GM18505 (cell line): ENCODE measurements around the gene PRODH.
"Not testable (repeated sequence)": the region's sequence is repeated elsewhere in the genome, so short reads cannot be mapped to it uniquely, and the experiment has no call there.

Experiments used
- ATAC-seq: cut with Tn5 transposase; IDR thresholded peaks from one replicate; pipeline ENCODE4 v1.9.1; 2021; ENCODE audit not compliant: unreplicated experiment
- POLR2A ChIP-seq: IDR thresholded peaks from 4 replicates; pipeline ENCODE4 v1.6.1; 2011; ENCODE audit warnings: borderline replicate concordance; ENCODE audit not compliant: insufficient read depth, insufficient read length; ENCODE audit errors: extremely low read depth

Gene PRODH

GRCh38 chr22:18931905-18932652 lies 4.0 kb downstream of the PRODH start:
- no peak for TF ChIP-seq POLR2A
- no peak for ATAC-seq

- no peak for ATAC-seq
- TF ChIP-seq POLR2A = no peak
Measured at GRCh38 chr22:18929459-18929858, 6.6 kb downstream of the PRODH start.

- no peak for TF ChIP-seq POLR2A
- ATAC-seq = no peak
Measured at GRCh38 chr22:18927573-18927972, 8.5 kb downstream of the PRODH start.

- no peak for TF ChIP-seq POLR2A
- ATAC-seq = no peak
Measured at GRCh38 chr22:18927020-18927419, 9.1 kb downstream of the PRODH start.

GRCh38 chr22:18925368-18926064 lies 10.6 kb downstream of the PRODH start:
- no peak for ATAC-seq
- TF ChIP-seq POLR2A = no peak

- not testable (repeated sequence) for ATAC-seq
Measured at GRCh38 chr22:18920257-18920902, 15.7 kb downstream of the PRODH start.

- ATAC-seq = not testable (repeated sequence)
Measured at GRCh38 chr22:18917818-18918217, 18.3 kb downstream of the PRODH start.

- not testable (repeated sequence) for ATAC-seq
Measured at GRCh38 chr22:18915550-18915949, 20.5 kb downstream of the PRODH start.

GRCh38 chr22:18914558-18914957 lies 21.5 kb downstream of the PRODH start:
- not testable (repeated sequence) for ATAC-seq

GRCh38 chr22:18912264-18912946 lies 23.7 kb downstream of the PRODH start:
- ATAC-seq = not testable (repeated sequence)

- not testable (repeated sequence) for ATAC-seq
Measured at GRCh38 chr22:18911535-18911934, 24.6 kb downstream of the PRODH start.

GRCh38 chr22:18909556-18909955 lies 26.5 kb downstream of the PRODH start:
- no peak for ATAC-seq
- no peak for TF ChIP-seq POLR2A

GRCh38 chr22:18906896-18907295 lies 29.2 kb downstream of the PRODH start:
- ATAC-seq = no peak
- no peak for TF ChIP-seq POLR2A

GRCh38 chr22:18906410-18906745 lies 29.7 kb downstream of the PRODH start:
- not testable (repeated sequence) for ATAC-seq
